HG02973 (cell line): ENCODE results near the gene PTGFR.

ENCODE experiments used
- ATAC-seq: cut with Tn5 transposase; IDR thresholded peaks from one replicate; pipeline ENCODE4 v1.9.1; 2021; ENCODE audit warnings: moderate library complexity; ENCODE audit not compliant: unreplicated experiment

Gene PTGFR

DNA sequence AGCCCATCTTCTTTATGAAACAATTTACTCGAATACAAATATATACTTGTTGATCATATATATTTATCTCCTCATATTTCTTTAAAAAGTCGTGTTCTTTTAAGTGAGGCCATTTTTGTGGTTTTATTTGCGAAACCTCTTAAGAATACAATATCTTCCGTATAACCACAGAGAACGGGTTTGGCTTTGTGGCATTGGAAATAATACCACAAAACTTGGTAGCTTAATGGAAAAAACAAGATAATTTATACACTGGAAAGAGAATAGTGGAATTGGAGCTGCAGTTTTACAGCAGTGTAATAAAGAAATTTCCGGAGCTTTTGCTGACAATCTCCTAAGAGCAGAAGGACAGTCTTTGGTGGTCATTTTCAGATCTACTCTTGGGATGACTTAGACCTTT, 29.4 kb downstream of the PTGFR start:
- no peak for ATAC-seq

DNA sequence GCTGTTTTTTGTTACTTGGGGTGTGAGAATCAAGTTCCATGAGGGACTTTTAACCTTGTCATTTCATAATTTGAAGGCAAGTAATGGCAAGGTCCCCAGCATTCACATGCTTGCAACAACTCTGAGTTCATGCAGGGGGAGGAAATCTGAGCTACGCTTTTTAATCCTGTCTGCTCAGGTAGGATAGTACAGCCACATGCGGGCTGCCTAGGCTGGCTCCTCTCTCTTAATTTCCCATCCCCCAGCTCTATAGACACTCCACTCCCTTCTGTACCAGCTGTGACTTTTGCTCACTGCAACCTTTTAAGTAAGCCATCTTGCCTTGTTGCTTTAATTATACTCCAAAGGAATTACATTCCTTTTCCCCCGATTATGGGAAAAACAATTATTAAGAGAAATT, 30.1 kb downstream of the PTGFR start:
- no peak for ATAC-seq

GRCh38 chr1:78522136-78522535, 31.4 kb downstream of the PTGFR start:
- no peak for ATAC-seq

GRCh38 chr1:78526496-78526895, 35.7 kb downstream of the PTGFR start:
- ATAC-seq = no peak

- no peak for ATAC-seq
These were observed 36.9 kb downstream of the PTGFR start for GRCh38 chr1:78527706-78528105.

- ATAC-seq = no peak
These were observed 42.8 kb downstream of the PTGFR start for GRCh38 chr1:78533527-78533926.

- no peak for ATAC-seq
These were observed 44.5 kb downstream of the PTGFR start for GRCh38 chr1:78535286-78535685.

GRCh38 chr1:78536427-78536826, 45.7 kb downstream of the PTGFR start:
- ATAC-seq = no peak

DNA sequence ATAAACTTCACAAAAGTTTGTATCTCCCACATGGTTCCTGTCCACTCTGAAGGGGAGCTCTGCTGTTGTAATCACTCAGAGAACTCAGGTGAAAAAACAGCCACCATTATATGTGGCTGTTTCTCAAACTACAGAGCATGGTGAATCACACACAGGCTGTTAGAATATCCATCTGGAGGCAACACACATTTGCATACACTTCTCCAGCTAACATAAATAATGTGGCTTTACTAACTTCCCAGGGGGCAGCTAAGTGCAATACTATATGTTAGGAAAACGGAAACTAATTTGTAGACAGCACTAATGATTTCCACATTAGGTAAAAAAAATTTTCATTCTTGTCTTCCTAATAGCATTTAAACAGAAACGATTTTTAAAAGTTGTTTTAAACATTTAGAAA, 49.3 kb downstream of the PTGFR start:
- ATAC-seq = no peak

DNA sequence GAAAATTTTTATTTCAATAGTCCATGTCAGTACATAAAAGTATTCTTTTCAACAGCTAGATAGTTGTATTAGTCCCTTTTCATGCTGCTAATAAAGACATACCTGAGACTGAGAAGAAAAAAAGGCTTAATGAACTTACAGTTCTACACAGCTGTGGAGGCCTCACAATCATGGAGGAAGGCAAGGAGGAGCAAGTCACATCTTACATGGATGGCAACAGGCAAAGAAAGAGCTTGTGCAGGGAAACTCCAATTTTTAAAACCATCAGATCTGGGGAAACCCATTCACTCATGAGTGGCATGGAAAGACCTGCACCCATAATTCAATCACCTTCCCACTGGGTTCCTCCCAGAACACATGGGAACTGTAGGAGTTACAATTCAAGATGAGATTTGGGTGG, 50.7 kb downstream of the PTGFR start:
- no peak for ATAC-seq

GRCh38 chr1:78543941-78544643, 53.3 kb downstream of the PTGFR start:
- ATAC-seq = no peak

DNA sequence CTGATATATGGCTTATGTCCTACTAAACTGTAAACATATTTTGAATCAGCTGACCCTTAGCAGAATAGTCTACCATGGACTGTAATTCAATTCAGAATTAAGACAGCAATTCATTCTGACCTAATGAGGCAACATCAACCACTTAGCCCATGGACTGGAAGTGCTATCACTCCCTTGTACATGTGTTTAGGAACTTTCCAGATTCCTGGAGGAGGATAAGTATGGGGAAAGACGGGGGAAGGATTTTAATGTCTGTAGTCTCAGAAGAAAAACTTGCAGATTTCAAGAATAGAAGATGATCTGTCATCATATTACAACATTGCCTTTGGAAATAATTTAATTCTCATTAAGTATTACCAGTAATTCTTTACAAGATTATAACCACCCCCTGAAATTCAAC, 56.3 kb downstream of the PTGFR start:
- ATAC-seq = no peak

DNA sequence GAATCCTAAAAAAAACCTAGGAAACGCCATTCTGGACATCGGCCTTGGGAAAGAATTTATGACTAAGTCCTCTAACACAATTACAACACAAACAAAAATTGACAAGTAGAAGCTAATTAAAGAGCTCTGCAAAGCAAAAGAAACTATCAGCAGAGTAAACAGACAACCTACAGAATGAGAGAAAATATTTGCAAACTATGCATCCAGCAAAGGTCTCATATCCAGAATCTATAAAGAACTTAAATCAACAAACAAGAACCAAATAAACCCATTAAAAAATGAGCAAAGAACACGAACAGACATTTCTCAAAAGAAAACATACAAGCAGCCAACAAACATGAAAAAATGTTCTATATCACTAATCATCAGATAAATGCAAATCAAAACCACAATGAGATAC, 58.6 kb downstream of the PTGFR start:
- no peak for ATAC-seq

- ATAC-seq = no peak
These were observed 59.1 kb downstream of the PTGFR start for GRCh38 chr1:78549891-78550290.

DNA sequence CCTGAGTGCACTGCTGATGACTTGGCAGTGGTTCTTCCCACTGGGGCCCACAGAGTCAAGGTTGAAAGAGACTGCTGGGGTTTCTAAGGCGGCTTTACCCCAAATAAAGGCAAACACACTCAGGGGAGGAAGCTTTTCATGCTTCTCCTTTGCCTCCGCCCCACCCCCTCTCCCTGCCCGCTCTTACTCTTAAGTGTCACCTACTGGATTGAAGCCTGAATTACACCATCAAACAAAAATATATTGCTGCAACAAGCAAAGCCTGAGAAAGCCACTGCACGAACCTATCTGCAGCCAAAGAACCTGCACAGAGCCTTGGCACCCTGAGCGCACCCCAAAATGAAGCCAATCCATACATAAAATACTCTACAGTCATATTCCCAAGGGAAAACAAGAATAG, 63.1 kb downstream of the PTGFR start:
- ATAC-seq = no peak

- ATAC-seq = no peak
These were observed 64.1 kb downstream of the PTGFR start for GRCh38 chr1:78554840-78555239.

GRCh38 chr1:78559680-78560079, 68.9 kb downstream of the PTGFR start:
- no peak for ATAC-seq

GRCh38 chr1:78560811-78561210, 70.0 kb downstream of the PTGFR start:
- ATAC-seq = no peak

GRCh38 chr1:78561856-78562255, 71.1 kb downstream of the PTGFR start:
- no peak for ATAC-seq

DNA sequence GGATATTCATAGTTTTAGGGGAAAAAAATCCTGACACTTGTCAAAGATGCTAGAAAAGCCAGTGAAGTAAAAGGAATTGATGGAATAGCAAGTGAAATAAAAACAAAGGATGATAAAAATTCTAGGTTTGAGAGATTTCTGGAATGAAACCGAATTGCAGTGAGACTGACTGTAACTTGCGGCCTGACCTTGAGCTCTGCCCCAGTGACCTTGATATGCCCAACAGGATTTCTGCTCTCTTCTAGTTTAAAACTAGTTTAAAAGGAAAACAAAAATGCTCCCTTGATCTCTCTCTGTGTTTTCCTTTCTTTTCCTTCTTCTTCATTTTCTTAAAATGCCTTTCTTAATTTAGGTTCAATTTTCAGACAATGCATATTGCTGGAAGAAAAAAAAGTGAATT, 74.6 kb downstream of the PTGFR start:
- ATAC-seq = no peak

DNA sequence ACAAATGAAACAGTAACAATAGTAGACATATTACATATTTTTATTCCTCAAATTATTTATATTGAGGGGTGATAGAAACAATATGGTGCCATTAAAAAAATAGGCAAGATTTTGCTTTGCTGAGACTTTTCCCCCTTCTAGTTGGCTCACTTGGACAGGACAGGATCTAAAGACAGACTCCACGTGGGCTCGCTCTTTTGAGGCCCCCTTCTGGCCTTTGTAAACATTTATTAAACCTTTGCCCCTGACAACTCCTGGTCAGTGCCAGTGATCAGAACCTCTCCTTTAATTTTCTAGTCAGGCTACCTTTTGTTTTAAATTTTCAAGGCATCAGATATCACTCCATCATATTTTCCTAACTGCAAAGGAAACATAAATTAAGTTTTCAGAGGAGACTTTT, 79.8 kb downstream of the PTGFR start:
- ATAC-seq = no peak

GRCh38 chr1:78577257-78578100, 86.7 kb downstream of the PTGFR start:
- no peak for ATAC-seq
